ENCODE data around the gene IL19. TPM values are rescaled to one million over a fixed set of nuclear protein-coding genes. Genes with fewer than 3 reads are reported as not detected.

IL19 gene
- total RNA-seq, 2 donors from 2014 or later: not detected

Other genes starting within 250 kb of the IL19 start
- gene EIF2D, start 158.3 kb upstream of the IL19 start, total RNA-seq: 100 to 1,000 TPM; 129 to 158 TPM
- gene DYRK3, start 135.2 kb upstream of the IL19 start, total RNA-seq: 1 to 10 TPM; 5.9 to 8.7 TPM
- gene MAPKAPK2, start 85.9 kb upstream of the IL19 start, total RNA-seq: 100 to 1,000 TPM; 101 to 102 TPM
- gene IL10, start 1.7 kb downstream of the IL19 start, total RNA-seq: 1 to 10 TPM in 1 of 2 donors, under 1 TPM in 1; 0.77 to 2.3 TPM
- gene IL20, start 94.8 kb downstream of the IL19 start, total RNA-seq: under 1 TPM in 1 of 2 donors, not detected in 1; 0.28 TPM
- 1 to 10 TPM; 3.9 to 5.2 TPM for gene IL24, start 126.7 kb downstream of the IL19 start, total RNA-seq
- 10 to 100 TPM; 47.3 to 50.3 TPM for gene FCMR, start 151.2 kb downstream of the IL19 start, total RNA-seq
- under 1 TPM in 1 of 2 donors, not detected in 1; 0.12 TPM for gene PIGR, start 175.7 kb downstream of the IL19 start, total RNA-seq
- not detected for gene FCAMR, start 199.7 kb downstream of the IL19 start, total RNA-seq

Data from activated T-cell treated with anti-CD3 and anti-CD28 coated beads, Interleukin-2, amount 50 U/mL, for 72 hours (primary cell).